ENCODE results near the gene SULT2B1.

- TF ChIP-seq RAD21 (IDR thresholded peaks at IDR 0.05) (no peak), REST (IDR thresholded peaks at IDR 0.05) (no peak), CTCF (IDR thresholded peaks at IDR 0.05; ENCODE audit: low read depth, low read length, missing input control) (no peak), TAF1 (conservative IDR thresholded peaks at IDR 0.05) (no peak), MAX (IDR thresholded peaks at IDR 0.05) (no peak), JUND (IDR thresholded peaks at IDR 0.05) (peak; percentile 45 to 68), EGR1 (IDR thresholded peaks at IDR 0.05; ENCODE audit: low read depth in 2 of 2) (no peak), YY1 (IDR thresholded peaks at IDR 0.05) (no peak), ATF3 (IDR thresholded peaks at IDR 0.05) (no peak)
Observed at GRCh38 chr19:48568345-48568886, 16.4 kb downstream of the SULT2B1 start.

Measured in liver (tissue), 3 donors.